AG09309 (cell line): ENCODE measurements around the gene HSPA12B.

Source experiments
- DNase-seq: peaks from one replicate; pipeline ENCODE4 v3.0.0-alpha.2; 2010; ENCODE audit warnings: low read depth
- H3K4me3 ChIP-seq: 2 replicates; pipeline ENCODE4 v1.5.1; 2011; ENCODE audit warnings: mild to moderate bottlenecking, low read depth, low read length, moderate library complexity; ENCODE audit not compliant: control insufficient read depth
- TF ChIP-seq, protein P1 (sequence below): IDR thresholded peaks from 2 replicates; pipeline ENCODE4 v1.5.1; 2011; ENCODE audit warnings: mild to moderate bottlenecking, low read depth, low read length, inconsistent platforms; ENCODE audit not compliant: insufficient read depth, control insufficient read depth; ENCODE audit errors: missing control alignments

Gene HSPA12B

GRCh38 chr20:3800256-3800877 is 67.9 kb downstream of the HSPA12B start:
- TF ChIP-seq, protein P1, sequence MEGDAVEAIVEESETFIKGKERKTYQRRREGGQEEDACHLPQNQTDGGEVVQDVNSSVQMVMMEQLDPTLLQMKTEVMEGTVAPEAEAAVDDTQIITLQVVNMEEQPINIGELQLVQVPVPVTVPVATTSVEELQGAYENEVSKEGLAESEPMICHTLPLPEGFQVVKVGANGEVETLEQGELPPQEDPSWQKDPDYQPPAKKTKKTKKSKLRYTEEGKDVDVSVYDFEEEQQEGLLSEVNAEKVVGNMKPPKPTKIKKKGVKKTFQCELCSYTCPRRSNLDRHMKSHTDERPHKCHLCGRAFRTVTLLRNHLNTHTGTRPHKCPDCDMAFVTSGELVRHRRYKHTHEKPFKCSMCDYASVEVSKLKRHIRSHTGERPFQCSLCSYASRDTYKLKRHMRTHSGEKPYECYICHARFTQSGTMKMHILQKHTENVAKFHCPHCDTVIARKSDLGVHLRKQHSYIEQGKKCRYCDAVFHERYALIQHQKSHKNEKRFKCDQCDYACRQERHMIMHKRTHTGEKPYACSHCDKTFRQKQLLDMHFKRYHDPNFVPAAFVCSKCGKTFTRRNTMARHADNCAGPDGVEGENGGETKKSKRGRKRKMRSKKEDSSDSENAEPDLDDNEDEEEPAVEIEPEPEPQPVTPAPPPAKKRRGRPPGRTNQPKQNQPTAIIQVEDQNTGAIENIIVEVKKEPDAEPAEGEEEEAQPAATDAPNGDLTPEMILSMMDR = no peak
- H3K4me3 ChIP-seq = no peak overlapping the region

GRCh38 chr20:3800878-3801260 is 68.4 kb downstream of the HSPA12B start:
- DNase-seq = no peak
- TF ChIP-seq, protein P1 = no peak
- no peak overlapping the region for H3K4me3 ChIP-seq

More at GRCh38 chr20:3800256-3800877, 67.9 kb downstream of the HSPA12B start:
- DNase-seq = no peak

DNA sequence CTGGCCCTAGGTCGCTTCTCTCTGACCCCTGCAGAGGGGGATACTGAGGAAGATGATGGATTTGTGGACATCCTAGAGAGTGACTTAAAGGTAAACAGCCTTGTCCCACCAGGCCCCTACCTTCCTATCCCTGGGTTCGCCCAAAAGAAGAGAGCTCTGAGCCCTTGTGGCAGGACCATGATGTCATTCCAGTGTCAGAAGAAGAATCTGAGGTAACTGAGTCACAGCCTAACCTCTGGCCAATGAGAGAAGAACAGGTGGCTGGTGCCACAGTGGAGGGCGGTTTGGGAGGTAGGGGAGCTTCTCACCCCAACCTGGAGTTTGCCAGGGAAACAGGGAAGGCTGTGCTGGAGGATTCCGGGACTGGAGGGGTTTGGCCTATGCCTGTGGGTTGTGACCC is 68.8 kb downstream of the HSPA12B start:
- TF ChIP-seq, protein P1 = no peak

GRCh38 chr20:3801846-3802245 is 69.4 kb downstream of the HSPA12B start:
- TF ChIP-seq, protein P1 = no peak
- DNase-seq = no peak
- H3K4me3 ChIP-seq = no peak overlapping the region

More for the DNA sequence above, 68.8 kb downstream of the HSPA12B start:
- no peak for DNase-seq
- H3K4me3 ChIP-seq = no peak overlapping the region
